HepG2 (cell line): ENCODE results near the gene SIGMAR1. TPM values are rescaled to one million over a fixed set of nuclear protein-coding genes. Genes with fewer than 3 reads are reported as not detected.

Experiments
- DPF2 ChIP-seq: sonication (generic); formaldehyde crosslinking; IDR thresholded peaks from 2 replicates; pipeline ENCODE4 v1.4.0; 2020; ENCODE audit warnings: mild to moderate bottlenecking, low read depth, missing genetic modification reagents, borderline replicate concordance
- HDAC2 ChIP-seq: sonication (generic); formaldehyde crosslinking; IDR thresholded peaks from 2 replicates; pipeline ENCODE4 v1.4.0; 2020; ENCODE audit warnings: missing genetic modification reagents
- HNF1B ChIP-seq: sonication (generic); formaldehyde crosslinking; IDR thresholded peaks from 2 replicates; pipeline ENCODE4 v1.5.1; 2020; ENCODE audit warnings: mild to moderate bottlenecking, moderate library complexity, missing genetic modification reagents
- PITX1 ChIP-seq: sonication (generic); formaldehyde crosslinking; IDR thresholded peaks from 2 replicates; pipeline ENCODE4 v1.5.1; 2020; ENCODE audit warnings: mild to moderate bottlenecking, missing genetic modification reagents
- SAFB2 ChIP-seq: sonication (generic); formaldehyde crosslinking; IDR thresholded peaks from 2 replicates; pipeline ENCODE4 v1.5.1; 2020; ENCODE audit warnings: missing genetic modification reagents, low read depth, mild to moderate bottlenecking, borderline replicate concordance
- SNAPC4 ChIP-seq: sonication (generic); formaldehyde crosslinking; IDR thresholded peaks from 2 replicates; pipeline ENCODE4 v1.4.0; 2020; ENCODE audit warnings: mild to moderate bottlenecking, missing genetic modification reagents
- SP4 ChIP-seq: sonication (generic); formaldehyde crosslinking; IDR thresholded peaks from 2 replicates; pipeline ENCODE4 v1.8.1; 2023; ENCODE audit warnings: mild to moderate bottlenecking, missing genetic modification reagents
- TAF15 ChIP-seq: fragments of 200-400 bp; formaldehyde crosslinking; IDR thresholded peaks from one replicate; pipeline ENCODE4 v1.6.1; 2018; ENCODE audit warnings: mild to moderate bottlenecking, low read depth, low read length; ENCODE audit not compliant: poor library complexity, severe bottlenecking
- TARDBP ChIP-seq: sonication (generic); formaldehyde crosslinking; IDR thresholded peaks from 2 replicates; pipeline ENCODE4 v1.8.0; 2022; ENCODE audit warnings: mild to moderate bottlenecking, missing genetic modification reagents
- XRCC5 ChIP-seq: fragments of 200-400 bp; formaldehyde crosslinking; optimal IDR thresholded peaks from 2 replicates; pipeline ENCODE3; 2017; ENCODE audit warnings: mild to moderate bottlenecking, low read length
- YY1 ChIP-seq: IDR thresholded peaks from 2 replicates; pipeline ENCODE4 v1.6.1; 2011; ENCODE audit warnings: low read length, low read depth, moderate library complexity, mild to moderate bottlenecking; ENCODE audit not compliant: insufficient read depth, insufficient replicate concordance
- ZHX1 ChIP-seq: sonication (generic); formaldehyde crosslinking; IDR thresholded peaks from 2 replicates; pipeline ENCODE4 v1.8.1; 2022; ENCODE audit warnings: low read depth, mild to moderate bottlenecking, missing genetic modification reagents
- ZNF180 ChIP-seq: sonication (generic); formaldehyde crosslinking; IDR thresholded peaks from 2 replicates; pipeline ENCODE4 v1.4.0; 2020; ENCODE audit warnings: low read depth, missing genetic modification reagents, borderline replicate concordance
- ZNF451 ChIP-seq: sonication (generic); formaldehyde crosslinking; IDR thresholded peaks from 2 replicates; pipeline ENCODE4 v1.5.0; 2020; ENCODE audit warnings: mild to moderate bottlenecking, missing genetic modification reagents
- ZNF781 ChIP-seq: sonication (generic); formaldehyde crosslinking; IDR thresholded peaks from 2 replicates; pipeline ENCODE4 v1.5.1; 2020; ENCODE audit warnings: borderline replicate concordance, mild to moderate bottlenecking, missing genetic modification reagents; ENCODE audit errors: not compliant biosample characterization
- ZSCAN21 ChIP-seq: sonication (generic); formaldehyde crosslinking; IDR thresholded peaks from 2 replicates; pipeline ENCODE4 v1.8.0; 2022; ENCODE audit warnings: mild to moderate bottlenecking, missing genetic modification reagents, moderate library complexity, borderline replicate concordance
- polyA plus RNA-seq, 8 experiments: library from polyadenylated mRNA; depleted of rRNA in 3 of 8; stranded (reverse) in 7 of 8; unstranded in 1 of 8; fragments of >200 nt; fragmentation: Illumina TruSeq in 4 of 8; extraction: Trizol in 4 of 8; gene quantifications; 2 replicates each; pipeline versions ENCODE4 v1.2.1 to v1.2.3, GENCODE V29; 2011 to 2016; ENCODE audit warnings: low read depth in 4 of 8, missing spikeins in 1 of 8, mixed read lengths in 1 of 8; ENCODE audit not compliant: insufficient read depth in 1 of 8
- total RNA-seq, 5 experiments: library from RNA; depleted of rRNA; stranded (reverse); fragments of >200 nt; fragmentation: Illumina TruSeq; extraction: Trizol; gene quantifications; 2 replicates each; pipeline ENCODE4 v1.2.3, GENCODE V29; 2016; ENCODE audit warnings: low read depth in 1 of 5
- TF ChIP-seq, protein P1 (sequence below): sonication (generic); formaldehyde crosslinking; conservative IDR thresholded peaks from 2 replicates; pipeline ENCODE4 v1.5.0; 2020; ENCODE audit warnings: missing genetic modification reagents

Gene SIGMAR1
- total and polyA plus RNA-seq, 2 of the 13 experiments (the other 11 are each of a cell fraction or from before 2014, with no cell fraction given), result 38.9 to 60.8 TPM

DNA sequence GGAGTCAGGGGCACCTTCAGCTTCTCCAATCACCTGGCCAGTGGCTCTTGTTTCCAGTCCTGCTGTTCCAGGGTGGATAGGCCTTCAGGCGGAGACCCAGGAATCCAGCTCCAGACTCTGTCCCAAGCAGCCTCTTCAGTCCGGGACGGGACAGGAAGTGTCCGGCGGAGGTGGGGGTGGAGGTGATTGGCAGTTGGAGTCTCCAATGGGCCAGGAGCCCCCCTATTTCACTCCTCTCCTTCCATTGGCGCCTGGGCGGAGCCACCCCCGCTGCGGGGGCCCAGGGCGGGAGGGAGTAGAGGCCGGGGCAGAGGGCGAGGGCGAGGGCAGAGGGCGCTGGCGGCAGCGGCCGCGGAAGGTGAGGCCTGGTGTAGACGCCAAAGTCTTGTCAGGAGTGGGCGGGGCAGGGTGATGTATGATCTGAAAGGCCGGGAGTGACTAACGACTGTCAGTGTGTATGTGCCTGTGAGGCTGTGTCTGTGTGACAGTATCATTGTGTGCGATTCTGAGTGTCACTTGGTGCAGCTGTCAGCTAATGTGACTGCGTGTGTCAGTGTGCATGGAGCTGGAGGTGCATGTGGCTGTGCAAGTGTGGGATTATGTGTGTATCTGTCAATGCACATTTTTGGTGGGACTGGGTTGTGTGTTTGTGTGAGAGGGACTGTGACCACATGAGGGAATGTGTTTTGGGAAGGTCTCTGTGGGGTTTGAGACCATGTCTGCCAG, 14.5 kb upstream of the SIGMAR1 start, which contains the start of gene IL11RA (continued):
- TF ChIP-seq SNAPC4 (CRISPR knock-in tag) (0 out of 2 replicates have a peak, but pooled peaks have one; percentile 22), ZNF781 (CRISPR knock-in tag) (no peak), HDAC2 (CRISPR knock-in tag) (peak; percentile 63; the same call in 1 of the 2 replicates), ZSCAN21 (CRISPR knock-in tag) (no peak), ZHX1 (CRISPR knock-in tag) (no peak), SP4 (CRISPR knock-in tag) (0 out of 2 replicates have a peak, but pooled peaks have one; percentile 31), HNF1B (CRISPR knock-in tag) (peak; percentile 45), TAF15 (peak; percentile 82), ZNF451 (peak; percentile 60; the same call in 1 of the 2 replicates), SAFB2 (no peak; the same call in 1 of the 2 replicates), ZNF180 (CRISPR knock-in tag) (no peak), PITX1 (peak; percentile 48; the same call in 1 of the 2 replicates), TARDBP (CRISPR knock-in tag) (no peak; the same call in 1 of the 2 replicates), DPF2 (CRISPR knock-in tag) (no peak), YY1 (peak; percentile 61), XRCC5 (peak; percentile 87)
- TF ChIP-seq, protein P1, sequence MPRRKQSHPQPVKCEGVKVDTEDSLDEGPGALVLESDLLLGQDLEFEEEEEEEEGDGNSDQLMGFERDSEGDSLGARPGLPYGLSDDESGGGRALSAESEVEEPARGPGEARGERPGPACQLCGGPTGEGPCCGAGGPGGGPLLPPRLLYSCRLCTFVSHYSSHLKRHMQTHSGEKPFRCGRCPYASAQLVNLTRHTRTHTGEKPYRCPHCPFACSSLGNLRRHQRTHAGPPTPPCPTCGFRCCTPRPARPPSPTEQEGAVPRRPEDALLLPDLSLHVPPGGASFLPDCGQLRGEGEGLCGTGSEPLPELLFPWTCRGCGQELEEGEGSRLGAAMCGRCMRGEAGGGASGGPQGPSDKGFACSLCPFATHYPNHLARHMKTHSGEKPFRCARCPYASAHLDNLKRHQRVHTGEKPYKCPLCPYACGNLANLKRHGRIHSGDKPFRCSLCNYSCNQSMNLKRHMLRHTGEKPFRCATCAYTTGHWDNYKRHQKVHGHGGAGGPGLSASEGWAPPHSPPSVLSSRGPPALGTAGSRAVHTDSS (CRISPR knock-in tag), result no peak
